ENCODE measurements around the gene CUL1. TPM values are rescaled to one million over a fixed set of nuclear protein-coding genes. Genes with fewer than 3 reads are reported as not detected.

The CUL1 gene
- total and polyA plus RNA-seq, 4 experiments from 2014 or later = 45.3 to 66.8 (median 65.7) TPM

GRCh38 chr7:148684289-148684830, 14.3 kb upstream of the CUL1 start:
- Histone ChIP-seq H3K27me3 (ENCODE audit: insufficient read depth, low read length) (no peaks in the 10 kb centered on the region), H3K36me3 (ENCODE audit: insufficient read depth, low read length) (no peaks in the 10 kb centered on the region), H3K4me3 (ENCODE audit: low read length in 2 of 2) (no peak overlapping the region), H3K27ac (ENCODE audit: low read depth, low read length) (no peak overlapping the region), H3K9me3 (ENCODE audit: control insufficient read depth in 1 of 2, low read length in 2 of 2) (no peaks in the 10 kb centered on the region), H3K4me1 (ENCODE audit: insufficient read depth, low read length) (no peaks in the 10 kb centered on the region)
- Mint-ChIP-seq H3K4me3 (no peak overlapping the region), H3K9me3 (peaks cover 0 to 8% (median 3%) of the 10 kb centered on the region in 8 donors), H3K27me3 (no peaks in the 10 kb centered on the region), H3K27ac (no peak overlapping the region), H3K4me1 (peaks cover 0 to 3% (median 0%) of the 10 kb centered on the region in 4 donors), H3K36me3 (no peaks in the 10 kb centered on the region)
- CTCF ChIA-PET (ENCODE audit: partially characterized antibody) = interaction anchor here (1.0 kb wide), 1 partner anchor 279 kb away, joined by 3 read pairs; no protein-coding TSS in a partner anchor
- POLR2A ChIA-PET (ENCODE audit: partially characterized antibody) = no interaction called here
- no peak for DNase-seq
- intact Hi-C loops (cut with micrococcal nuclease) = no loop called here

GRCh38 chr7:148686312-148686937, 12.3 kb upstream of the CUL1 start:
- POLR2A ChIA-PET (ENCODE audit: partially characterized antibody) = interaction anchor here (1.1 kb wide), 1 partner anchor 12 kb away, joined by 3 read pairs; the partner anchor contains the start of gene CUL1
- H3K4me3 Mint-ChIP-seq = no peak overlapping the region

GRCh38 chr7:148687555-148687954, 11.1 kb upstream of the CUL1 start:
- no peak overlapping the region for H3K27ac Mint-ChIP-seq
- no peaks in the 10 kb centered on the region for H3K27me3 Mint-ChIP-seq
- Histone ChIP-seq H3K9me3 (ENCODE audit: control insufficient read depth in 1 of 2, low read length in 2 of 2) (no peaks in the 10 kb centered on the region), H3K4me1 (ENCODE audit: insufficient read depth, low read length) (no peaks in the 10 kb centered on the region), H3K27me3 (ENCODE audit: insufficient read depth, low read length) (no peaks in the 10 kb centered on the region), H3K4me3 (ENCODE audit: low read length in 2 of 2) (no peak overlapping the region), H3K27ac (ENCODE audit: low read depth, low read length) (no peak overlapping the region), H3K36me3 (ENCODE audit: insufficient read depth, low read length) (no peaks in the 10 kb centered on the region)
- intact Hi-C loops (cut with micrococcal nuclease) = no loop called here
- no peaks in the 10 kb centered on the region for H3K9me3 Mint-ChIP-seq
- H3K36me3 Mint-ChIP-seq = no peaks in the 10 kb centered on the region
- no peak overlapping the region for H3K4me3 Mint-ChIP-seq
- ChIA-PET POLR2A (ENCODE audit: partially characterized antibody) (no interaction called here), CTCF (ENCODE audit: partially characterized antibody) (no interaction called here)
- peaks cover 0 to 3% (median 0%) of the 10 kb centered on the region in 4 donors for H3K4me1 Mint-ChIP-seq
- DNase-seq = no peak

More at GRCh38 chr7:148686312-148686937, 12.3 kb upstream of the CUL1 start:
- Mint-ChIP-seq H3K9me3 (peaks cover 0 to 4% (median 2%) of the 10 kb centered on the region in 8 donors), H3K27me3 (no peaks in the 10 kb centered on the region), H3K27ac (no peak overlapping the region), H3K4me1 (peaks cover 0 to 3% (median 0%) of the 10 kb centered on the region in 4 donors), H3K36me3 (no peaks in the 10 kb centered on the region)
- intact Hi-C loops (cut with micrococcal nuclease) = no loop called here
- CTCF ChIA-PET (ENCODE audit: partially characterized antibody) = no interaction called here
- no peaks in the 10 kb centered on the region for H3K27me3 ChIP-seq (ENCODE audit: insufficient read depth, low read length)
- DNase-seq = no peak
- no peaks in the 10 kb centered on the region for H3K9me3 ChIP-seq (ENCODE audit: control insufficient read depth in 1 of 2, low read length in 2 of 2)
- H3K36me3 ChIP-seq (ENCODE audit: insufficient read depth, low read length) = no peaks in the 10 kb centered on the region
- no peaks in the 10 kb centered on the region for H3K4me1 ChIP-seq (ENCODE audit: insufficient read depth, low read length)
- H3K4me3 ChIP-seq (ENCODE audit: low read length in 2 of 2) = no peak overlapping the region
- no peak overlapping the region for H3K27ac ChIP-seq (ENCODE audit: low read depth, low read length)

GRCh38 chr7:148688526-148688925, 10.2 kb upstream of the CUL1 start:
- H3K4me1 Mint-ChIP-seq = no peaks in the 10 kb centered on the region
- H3K4me3 Mint-ChIP-seq = no peak overlapping the region

GRCh38 chr7:148693651-148694050, 5.1 kb upstream of the CUL1 start:
- CTCF ChIA-PET (ENCODE audit: partially characterized antibody) = no interaction called here
- Mint-ChIP-seq H3K27me3 (no peaks in the 10 kb centered on the region), H3K36me3 (peaks cover 0 to 6% of the 10 kb centered on the region in 2 donors), H3K4me1 (peaks cover 12 to 21% (median 14%) of the 10 kb centered on the region in 4 donors), H3K9me3 (no peaks in the 10 kb centered on the region), H3K4me3 (no peak overlapping the region), H3K27ac (peak overlapping the region in 2 of 7 donors; percentile 17 to 54)
- POLR2A ChIA-PET (ENCODE audit: partially characterized antibody) = no interaction called here
- Histone ChIP-seq H3K36me3 (ENCODE audit: insufficient read depth, low read length) (no peaks in the 10 kb centered on the region), H3K27me3 (ENCODE audit: insufficient read depth, low read length) (no peaks in the 10 kb centered on the region), H3K9me3 (ENCODE audit: control insufficient read depth in 1 of 2, low read length in 2 of 2) (no peaks in the 10 kb centered on the region), H3K4me1 (ENCODE audit: insufficient read depth, low read length) (peaks cover 9% of the 10 kb centered on the region), H3K4me3 (ENCODE audit: low read length in 2 of 2) (no peak overlapping the region), H3K27ac (ENCODE audit: low read depth, low read length) (no peak overlapping the region)
- intact Hi-C loops (cut with micrococcal nuclease) = no loop called here
- DNase-seq = no peak

More at GRCh38 chr7:148688526-148688925, 10.2 kb upstream of the CUL1 start:
- Histone ChIP-seq H3K27me3 (ENCODE audit: insufficient read depth, low read length) (no peaks in the 10 kb centered on the region), H3K4me1 (ENCODE audit: insufficient read depth, low read length) (no peaks in the 10 kb centered on the region), H3K4me3 (ENCODE audit: low read length in 2 of 2) (no peak overlapping the region), H3K27ac (ENCODE audit: low read depth, low read length) (no peak overlapping the region), H3K36me3 (ENCODE audit: insufficient read depth, low read length) (no peaks in the 10 kb centered on the region), H3K9me3 (ENCODE audit: control insufficient read depth in 1 of 2, low read length in 2 of 2) (no peaks in the 10 kb centered on the region)
- intact Hi-C loops (cut with micrococcal nuclease) = no loop called here
- Mint-ChIP-seq H3K36me3 (no peaks in the 10 kb centered on the region), H3K27me3 (no peaks in the 10 kb centered on the region), H3K9me3 (no peaks in the 10 kb centered on the region), H3K27ac (no peak overlapping the region)
- CTCF ChIA-PET (ENCODE audit: partially characterized antibody) = interaction anchor here (0.6 kb wide), 1 partner anchor 30 kb away, joined by 3 read pairs; no protein-coding TSS in a partner anchor
- POLR2A ChIA-PET (ENCODE audit: partially characterized antibody) = interaction anchor here (2.3 kb wide), 1 partner anchor 10 kb away, joined by 7 read pairs; the partner anchor contains the start of gene CUL1
- DNase-seq = no peak

- Mint-ChIP-seq H3K36me3 (peaks cover 0 to 6% of the 10 kb centered on the region in 2 donors), H3K27ac (no peak overlapping the region), H3K4me1 (peaks cover 12 to 21% (median 14%) of the 10 kb centered on the region in 4 donors), H3K27me3 (no peaks in the 10 kb centered on the region), H3K9me3 (no peaks in the 10 kb centered on the region), H3K4me3 (no peak overlapping the region)
- H3K27ac ChIP-seq (ENCODE audit: low read depth, low read length) = no peak overlapping the region
- H3K9me3 ChIP-seq (ENCODE audit: control insufficient read depth in 1 of 2, low read length in 2 of 2) = no peaks in the 10 kb centered on the region
- DNase-seq = no peak
- H3K36me3 ChIP-seq (ENCODE audit: insufficient read depth, low read length) = no peaks in the 10 kb centered on the region
- H3K27me3 ChIP-seq (ENCODE audit: insufficient read depth, low read length) = no peaks in the 10 kb centered on the region
- peaks cover 9% of the 10 kb centered on the region for H3K4me1 ChIP-seq (ENCODE audit: insufficient read depth, low read length)
- CTCF ChIA-PET (ENCODE audit: partially characterized antibody) = no interaction called here
- POLR2A ChIA-PET (ENCODE audit: partially characterized antibody) = no interaction called here
- intact Hi-C loops (cut with micrococcal nuclease) = loop anchor here (5.0 kb wide), 2 partner anchors 43 to 288 kb away; no protein-coding TSS in a partner anchor
- H3K4me3 ChIP-seq (ENCODE audit: low read length in 2 of 2) = no peak overlapping the region
These were observed 4.1 kb upstream of the CUL1 start for GRCh38 chr7:148694631-148695030.

GRCh38 chr7:148695953-148696352, 2.8 kb upstream of the CUL1 start:
- peak overlapping the region in 1 of 8 donors; percentile 9 for H3K4me3 Mint-ChIP-seq
- CTCF ChIA-PET (ENCODE audit: partially characterized antibody) = no interaction called here
- intact Hi-C loops (cut with micrococcal nuclease) = loop anchor here (5.0 kb wide), 2 partner anchors 41 to 286 kb away; no protein-coding TSS in a partner anchor

More at GRCh38 chr7:148695953-148696352, 2.8 kb upstream of the CUL1 start:
- Histone ChIP-seq H3K4me3 (ENCODE audit: low read length in 2 of 2) (no peak overlapping the region), H3K9me3 (ENCODE audit: control insufficient read depth in 1 of 2, low read length in 2 of 2) (no peaks in the 10 kb centered on the region), H3K36me3 (ENCODE audit: insufficient read depth, low read length) (no peaks in the 10 kb centered on the region), H3K4me1 (ENCODE audit: insufficient read depth, low read length) (peaks cover 19% of the 10 kb centered on the region), H3K27ac (ENCODE audit: low read depth, low read length) (no peak overlapping the region), H3K27me3 (ENCODE audit: insufficient read depth, low read length) (no peaks in the 10 kb centered on the region)
- Mint-ChIP-seq H3K36me3 (peaks cover 0 to 9% of the 10 kb centered on the region in 2 donors), H3K27ac (peak overlapping the region in 2 of 7 donors; percentile 19 to 94), H3K27me3 (no peaks in the 10 kb centered on the region), H3K9me3 (no peaks in the 10 kb centered on the region), H3K4me1 (peaks cover 23 to 33% (median 25%) of the 10 kb centered on the region in 4 donors)
- no peak for DNase-seq
- POLR2A ChIA-PET (ENCODE audit: partially characterized antibody) = no interaction called here

All from CD4-positive, alpha-beta memory T cell (primary cell).